NCI-H146 treated with DMSO at 0.1 percent for 48 hours (cell line): ENCODE results near the gene ASB7.

Experiments used
- DNase-seq: peaks from one replicate; lab custom pipeline; 2025; ENCODE audit not compliant: unreplicated experiment; lab: John Stamatoyannopoulos, UW

ASB7 gene

GRCh38 chr15:100683434-100683833 is 81.0 kb downstream of the ASB7 start:
- no peak for DNase-seq

GRCh38 chr15:100684591-100684990 is 82.2 kb downstream of the ASB7 start:
- no peak for DNase-seq

GRCh38 chr15:100686021-100686724 is 83.8 kb downstream of the ASB7 start:
- no peak for DNase-seq

- no peak for DNase-seq
Observed at GRCh38 chr15:100686725-100687473, 84.5 kb downstream of the ASB7 start.

GRCh38 chr15:100687582-100688141 is 85.3 kb downstream of the ASB7 start:
- no peak for DNase-seq

- DNase-seq = no peak
Observed at GRCh38 chr15:100688549-100689120, 86.2 kb downstream of the ASB7 start.

- DNase-seq = no peak
Observed at GRCh38 chr15:100689131-100689899, 86.9 kb downstream of the ASB7 start.

- no peak for DNase-seq
Observed at GRCh38 chr15:100690032-100690794, 87.8 kb downstream of the ASB7 start.

- DNase-seq = no peak
Observed at GRCh38 chr15:100690795-100691158, 88.4 kb downstream of the ASB7 start.

- DNase-seq = no peak
Observed at GRCh38 chr15:100691321-100691720, 88.9 kb downstream of the ASB7 start.

- DNase-seq = no peak
Observed at GRCh38 chr15:100692246-100692645, 89.9 kb downstream of the ASB7 start.

GRCh38 chr15:100692671-100693070 is 90.3 kb downstream of the ASB7 start:
- no peak for DNase-seq

- no peak for DNase-seq
Observed at GRCh38 chr15:100693451-100693850, 91.1 kb downstream of the ASB7 start.

- DNase-seq = no peak
Observed at GRCh38 chr15:100694381-100695021, 92.1 kb downstream of the ASB7 start.

GRCh38 chr15:100695048-100695447 is 92.7 kb downstream of the ASB7 start:
- DNase-seq = no peak

- DNase-seq = no peak
Observed at GRCh38 chr15:100696452-100696851, 94.1 kb downstream of the ASB7 start.
